HG02870 (cell line): Measurements from ENCODE around the gene ST7.
A peak's percentile ranks its signal among the peaks of the same experiment; 100 is the strongest.

Experiments
- ATAC-seq: cut with Tn5 transposase; IDR thresholded peaks from one replicate; pipeline ENCODE4 v1.9.1; 2021; ENCODE audit warnings: mild to moderate bottlenecking, moderate library complexity; ENCODE audit not compliant: unreplicated experiment

The ST7 gene

GRCh38 chr7:117061751-117062150 is 108.5 kb downstream of the ST7 start:
- no peak for ATAC-seq

- ATAC-seq = no peak
Measured at GRCh38 chr7:117062300-117062699, 109.0 kb downstream of the ST7 start.

- ATAC-seq = no peak
Measured at GRCh38 chr7:117064688-117065087, 111.4 kb downstream of the ST7 start.

GRCh38 chr7:117065571-117066150 is 112.4 kb downstream of the ST7 start:
- ATAC-seq = no peak

GRCh38 chr7:117066668-117067067 is 113.4 kb downstream of the ST7 start:
- ATAC-seq = peak; percentile 48

- no peak for ATAC-seq
Measured at GRCh38 chr7:117067340-117067739, 114.0 kb downstream of the ST7 start.

GRCh38 chr7:117068511-117069145 is 115.3 kb downstream of the ST7 start:
- ATAC-seq = no peak

- ATAC-seq = no peak
Measured at GRCh38 chr7:117069379-117069778, 116.1 kb downstream of the ST7 start.

GRCh38 chr7:117071551-117071950 is 118.2 kb downstream of the ST7 start:
- no peak for ATAC-seq

- ATAC-seq = no peak
Measured at GRCh38 chr7:117072620-117073118, 119.4 kb downstream of the ST7 start.

- ATAC-seq = no peak
Measured at GRCh38 chr7:117074378-117074777, 121.1 kb downstream of the ST7 start.

GRCh38 chr7:117075934-117076333 is 122.6 kb downstream of the ST7 start:
- ATAC-seq = no peak

GRCh38 chr7:117076426-117076943 is 123.2 kb downstream of the ST7 start:
- no peak for ATAC-seq

GRCh38 chr7:117077658-117078057 is 124.4 kb downstream of the ST7 start:
- no peak for ATAC-seq

- no peak for ATAC-seq
Measured at GRCh38 chr7:117082647-117083046, 129.3 kb downstream of the ST7 start.

GRCh38 chr7:117083648-117084047 is 130.3 kb downstream of the ST7 start:
- ATAC-seq = no peak

- ATAC-seq = no peak
Measured at GRCh38 chr7:117084286-117084685, 131.0 kb downstream of the ST7 start.

- ATAC-seq = no peak
Measured at GRCh38 chr7:117085275-117085674, 132.0 kb downstream of the ST7 start.

- ATAC-seq = no peak
Measured at GRCh38 chr7:117085769-117086463, 132.6 kb downstream of the ST7 start.

GRCh38 chr7:117086788-117087187 is 133.5 kb downstream of the ST7 start:
- ATAC-seq = no peak

GRCh38 chr7:117087639-117088396 is 134.5 kb downstream of the ST7 start:
- no peak for ATAC-seq
